Measurements from ENCODE around the gene BTN3A1. TPM values are rescaled to one million over a fixed set of nuclear protein-coding genes. Genes with fewer than 3 reads are reported as not detected.
"Not testable (repeated sequence)": the region's sequence is repeated elsewhere in the genome, so short reads cannot be mapped to it uniquely, and the experiment has no call there.

BTN3A1 gene
- total RNA-seq, 1 donor from 2014 or later = 12.7 TPM

DNA sequence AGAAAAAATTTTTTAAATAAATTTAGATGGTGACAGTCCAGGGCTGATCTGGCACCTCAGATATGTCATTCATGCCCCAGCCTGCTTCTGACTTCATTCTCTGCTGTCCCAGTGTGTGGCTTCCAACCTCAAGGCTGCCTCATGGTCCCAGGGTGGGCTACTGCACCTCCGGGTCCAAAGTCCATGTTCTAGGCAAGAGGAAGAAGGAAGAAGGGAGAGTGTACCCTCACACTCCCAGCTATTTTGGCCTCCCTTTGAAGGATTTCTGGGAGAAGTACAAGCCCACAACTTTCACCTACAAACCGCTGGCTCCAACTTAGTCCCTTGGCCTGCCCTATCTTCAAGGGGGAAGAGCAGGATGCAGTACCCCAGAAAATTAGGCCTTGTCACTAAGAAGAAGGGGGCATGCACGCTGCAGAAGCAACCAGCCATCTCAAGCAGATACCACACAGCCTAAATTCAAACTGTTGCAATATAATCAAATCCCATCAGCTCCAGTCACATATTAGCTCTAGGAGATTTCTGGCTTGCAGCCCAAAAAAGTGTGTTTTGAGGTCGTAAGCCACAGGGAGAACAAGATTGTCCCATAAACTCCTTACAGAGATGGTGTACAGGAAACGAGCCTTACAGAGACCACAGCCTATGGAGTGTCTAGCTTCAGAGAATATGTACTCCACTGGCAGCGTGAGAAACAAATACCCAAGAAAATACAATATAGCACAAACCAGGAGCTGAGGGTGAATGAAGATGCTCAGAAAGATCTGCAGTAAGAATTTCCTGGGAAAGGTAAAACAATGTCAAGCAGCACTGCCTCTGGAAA is 38.0 kb upstream of the BTN3A1 start:
- TF ChIP-seq CTCF (conservative IDR thresholded peaks at IDR 0.05) = no peak
- peaks cover 1% of the 10 kb centered on the region for H3K4me1 Mint-ChIP-seq
- H3K9me3 Mint-ChIP-seq = no peaks in the 10 kb centered on the region
- no peaks in the 10 kb centered on the region for H3K36me3 Mint-ChIP-seq (ENCODE audit: low read depth)
- peak overlapping the region; percentile 66 for H3K27ac Mint-ChIP-seq (ENCODE audit: unreplicated experiment)
- H3K4me3 Mint-ChIP-seq = no peak overlapping the region
- no peaks in the 10 kb centered on the region for H3K27me3 Mint-ChIP-seq (ENCODE audit: low read depth)
- DNase-seq (ENCODE audit: low read depth, low spot score) = no peak

DNA sequence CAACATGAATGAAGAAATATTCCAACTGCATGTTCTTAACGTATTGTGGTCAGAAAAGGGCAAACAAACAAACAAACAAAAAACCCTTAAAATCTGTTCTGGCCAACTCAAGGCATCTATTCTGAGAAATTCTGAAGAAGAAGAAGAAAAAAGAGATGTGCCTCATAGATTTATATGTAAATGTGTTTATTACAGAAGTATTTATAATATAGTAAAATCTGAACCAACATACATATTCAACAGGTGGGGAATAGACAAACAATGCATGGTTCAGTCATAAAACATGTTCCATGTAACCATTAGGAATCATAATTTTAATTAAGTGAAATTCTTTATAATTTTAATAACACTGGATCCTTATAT is 36.5 kb upstream of the BTN3A1 start:
- Mint-ChIP-seq H3K27ac (ENCODE audit: unreplicated experiment) (no peak overlapping the region), H3K9me3 (no peaks in the 10 kb centered on the region), H3K4me3 (no peak overlapping the region), H3K4me1 (peaks cover 13% of the 10 kb centered on the region), H3K36me3 (ENCODE audit: low read depth) (no peaks in the 10 kb centered on the region), H3K27me3 (ENCODE audit: low read depth) (no peaks in the 10 kb centered on the region)
- no peak for TF ChIP-seq CTCF (conservative IDR thresholded peaks at IDR 0.05)
- DNase-seq (ENCODE audit: low read depth, low spot score) = no peak

- TF ChIP-seq CTCF (conservative IDR thresholded peaks at IDR 0.05) = no peak
- no peak overlapping the region for H3K27ac Mint-ChIP-seq (ENCODE audit: unreplicated experiment)
- peaks cover 13% of the 10 kb centered on the region for H3K4me1 Mint-ChIP-seq
- DNase-seq (ENCODE audit: low read depth, low spot score) = no peak
- H3K9me3 Mint-ChIP-seq = no peaks in the 10 kb centered on the region
- H3K27me3 Mint-ChIP-seq (ENCODE audit: low read depth) = no peaks in the 10 kb centered on the region
- H3K36me3 Mint-ChIP-seq (ENCODE audit: low read depth) = no peaks in the 10 kb centered on the region
- H3K4me3 Mint-ChIP-seq = peak overlapping the region; percentile 39
These were observed 35.6 kb upstream of the BTN3A1 start for GRCh38 chr6:26366504-26366903.

DNA sequence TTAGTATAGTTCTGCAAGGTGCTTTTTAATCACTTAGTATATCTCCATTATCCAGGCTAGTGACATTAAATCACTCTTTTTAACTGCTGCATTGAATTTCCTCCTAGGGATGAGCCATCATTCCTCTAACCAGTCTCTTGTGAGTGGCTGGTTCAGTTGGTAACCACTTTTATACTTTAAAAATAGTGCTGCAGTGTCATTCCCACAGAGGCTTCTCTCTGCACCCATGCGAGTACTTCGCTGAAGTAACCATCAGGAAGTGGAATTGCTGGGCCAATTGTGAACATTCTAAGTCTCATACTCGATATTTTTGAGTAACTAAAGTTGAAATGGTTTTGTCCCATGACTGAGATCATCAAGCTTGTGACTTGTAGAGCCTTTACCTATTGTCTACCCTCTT is 35.0 kb upstream of the BTN3A1 start:
- Mint-ChIP-seq H3K27me3 (ENCODE audit: low read depth) (no peaks in the 10 kb centered on the region), H3K4me1 (peaks cover 13% of the 10 kb centered on the region), H3K9me3 (no peaks in the 10 kb centered on the region), H3K36me3 (ENCODE audit: low read depth) (no peaks in the 10 kb centered on the region), H3K27ac (ENCODE audit: unreplicated experiment) (no peak overlapping the region), H3K4me3 (no peak overlapping the region)
- no peak for DNase-seq (ENCODE audit: low read depth, low spot score)
- TF ChIP-seq CTCF (conservative IDR thresholded peaks at IDR 0.05) = no peak

GRCh38 chr6:26371813-26372212 is 30.3 kb upstream of the BTN3A1 start:
- H3K4me1 Mint-ChIP-seq = peaks cover 13% of the 10 kb centered on the region
- DNase-seq (ENCODE audit: low read depth, low spot score); H3K27ac Mint-ChIP-seq (ENCODE audit: unreplicated experiment); H3K27me3 Mint-ChIP-seq (ENCODE audit: low read depth); H3K9me3 Mint-ChIP-seq; H3K4me3 Mint-ChIP-seq; H3K36me3 Mint-ChIP-seq (ENCODE audit: low read depth): not testable (repeated sequence)

- no peak overlapping the region for H3K27ac Mint-ChIP-seq (ENCODE audit: unreplicated experiment)
- H3K9me3 Mint-ChIP-seq = no peaks in the 10 kb centered on the region
- H3K4me1 Mint-ChIP-seq = peaks cover 13% of the 10 kb centered on the region
- TF ChIP-seq CTCF (conservative IDR thresholded peaks at IDR 0.05) = no peak
- H3K36me3 Mint-ChIP-seq (ENCODE audit: low read depth) = peaks cover 7% of the 10 kb centered on the region
- DNase-seq (ENCODE audit: low read depth, low spot score) = no peak
- H3K4me3 Mint-ChIP-seq = no peak overlapping the region
- H3K27me3 Mint-ChIP-seq (ENCODE audit: low read depth) = no peaks in the 10 kb centered on the region
These were observed 29.5 kb upstream of the BTN3A1 start for GRCh38 chr6:26372308-26373144.
